WERI-Rb-1 (cell line): ENCODE results near the gene APLP2.

Source experiments
- DNase-seq: peaks from one replicate; pipeline ENCODE4 v3.0.0-alpha.2; 2020
- H3K27ac ChIP-seq: fragments of 250-450 bp; sonication (Bioruptor Pico); 2 replicates; pipeline ENCODE4 v1.5.1; 2020; ENCODE audit warnings: mild to moderate bottlenecking, moderate library complexity
- H3K27me3 ChIP-seq: fragments of 250-450 bp; sonication (Bioruptor Pico); 2 replicates; pipeline ENCODE4 v1.5.1; 2021; ENCODE audit warnings: mild to moderate bottlenecking, low read depth, moderate library complexity; ENCODE audit not compliant: insufficient read depth, severe bottlenecking
- H3K36me3 ChIP-seq: fragments of 250-450 bp; sonication (Bioruptor Pico); 2 replicates; pipeline ENCODE4 v1.5.1; 2020; ENCODE audit warnings: mild to moderate bottlenecking, moderate library complexity
- H3K4me3 ChIP-seq: 2 replicates; pipeline ENCODE4 v1.5.1; 2011; ENCODE audit warnings: low read depth, mild to moderate bottlenecking, control low read depth, low read length
- H3K9me3 ChIP-seq: fragments of 250-450 bp; sonication (Bioruptor Pico); 2 replicates; pipeline ENCODE4 v1.5.1; 2021; ENCODE audit warnings: mild to moderate bottlenecking, moderate library complexity; ENCODE audit not compliant: severe bottlenecking
- CTCF ChIP-seq: IDR thresholded peaks from 2 replicates; pipeline ENCODE4 v1.5.1; 2011; ENCODE audit warnings: low read depth, mild to moderate bottlenecking, control low read depth, inconsistent platforms, low read length

The APLP2 gene

GRCh38 chr11:130074736-130075135, 5.0 kb downstream of the APLP2 start:
- no peak for DNase-seq
- no peaks in the 10 kb centered on the region for H3K27me3 ChIP-seq
- no peak for TF ChIP-seq CTCF
- H3K36me3 ChIP-seq, result no peaks in the 10 kb centered on the region
- H3K4me3 ChIP-seq, result no peak overlapping the region
- H3K9me3 ChIP-seq, result no peaks in the 10 kb centered on the region
- no peak overlapping the region for H3K27ac ChIP-seq

GRCh38 chr11:130076778-130077481, 7.2 kb downstream of the APLP2 start:
- no peak overlapping the region for H3K4me3 ChIP-seq
- no peak for TF ChIP-seq CTCF
- no peaks in the 10 kb centered on the region for H3K9me3 ChIP-seq
- H3K36me3 ChIP-seq, result no peaks in the 10 kb centered on the region
- H3K27me3 ChIP-seq, result no peaks in the 10 kb centered on the region
- DNase-seq, result no peak
- H3K27ac ChIP-seq, result no peak overlapping the region

- no peak overlapping the region for H3K27ac ChIP-seq
- no peak overlapping the region for H3K4me3 ChIP-seq
- H3K9me3 ChIP-seq, result no peaks in the 10 kb centered on the region
- DNase-seq, result no peak
- H3K36me3 ChIP-seq, result no peaks in the 10 kb centered on the region
- no peaks in the 10 kb centered on the region for H3K27me3 ChIP-seq
- TF ChIP-seq CTCF, result no peak
Observed at GRCh38 chr11:130077671-130078070, 8.0 kb downstream of the APLP2 start.

- Histone ChIP-seq H3K27ac (no peak overlapping the region), H3K27me3 (no peaks in the 10 kb centered on the region), H3K36me3 (no peaks in the 10 kb centered on the region), H3K4me3 (no peak overlapping the region), H3K9me3 (no peaks in the 10 kb centered on the region)
- DNase-seq, result no peak
- no peak for TF ChIP-seq CTCF
Observed at GRCh38 chr11:130078080-130078479, 8.4 kb downstream of the APLP2 start.

GRCh38 chr11:130085671-130086290, 16.1 kb downstream of the APLP2 start:
- Histone ChIP-seq H3K27me3 (no peaks in the 10 kb centered on the region), H3K4me3 (no peak overlapping the region), H3K9me3 (no peaks in the 10 kb centered on the region), H3K27ac (no peak overlapping the region), H3K36me3 (no peaks in the 10 kb centered on the region)
- no peak for DNase-seq
- TF ChIP-seq CTCF, result no peak
